SK-N-SH treated with all-trans-retinoic acid at 6 μM for 48 hours (cell line): Measurements from ENCODE around the gene CSTF3.

Experiments
- ATAC-seq: fragments of 200-7000 bp; cut with Tn5 transposase; 3 replicates; pipeline ENCODE4 v1.9.1; 2020; ENCODE audit warnings: mild to moderate bottlenecking, moderate library complexity
- ARNTL ChIP-seq: fragments of 450-650 bp; formaldehyde crosslinking; IDR thresholded peaks from 2 replicates; pipeline ENCODE4 v1.5.0; 2020; ENCODE audit warnings: low read depth, mild to moderate bottlenecking, moderate library complexity, borderline replicate concordance
- BACH2 ChIP-seq: fragments of 250-450 bp; sonication (Bioruptor Pico); IDR thresholded peaks from 2 replicates; pipeline ENCODE4 v1.9.0; 2021; ENCODE audit warnings: mild to moderate bottlenecking, borderline replicate concordance
- CSDC2 ChIP-seq: fragments of 250-450 bp; sonication (Bioruptor Pico); IDR thresholded peaks from 2 replicates; pipeline ENCODE4 v1.5.0; 2020; ENCODE audit warnings: mild to moderate bottlenecking, moderate library complexity
- ESRRG ChIP-seq: fragments of 250-450 bp; sonication (Bioruptor Pico); IDR thresholded peaks from 2 replicates; pipeline ENCODE4 v1.6.1; 2021; ENCODE audit warnings: mild to moderate bottlenecking
- GLIS3 ChIP-seq: fragments of 250-450 bp; sonication (Bioruptor Pico); IDR thresholded peaks from 2 replicates; pipeline ENCODE4 v1.5.0; 2020; ENCODE audit warnings: mild to moderate bottlenecking, moderate library complexity
- ISL1 ChIP-seq: fragments of 250-450 bp; sonication (Bioruptor Pico); IDR thresholded peaks from 2 replicates; pipeline ENCODE4 v2.1.2; 2022; ENCODE audit warnings: mild to moderate bottlenecking, moderate library complexity
- OSR1 ChIP-seq: fragments of 250-450 bp; sonication (Bioruptor Pico); IDR thresholded peaks from 2 replicates; pipeline ENCODE4 v1.8.0; 2022; ENCODE audit warnings: moderate library complexity, mild to moderate bottlenecking, inconsistent platforms
- PPARA ChIP-seq: fragments of 250-450 bp; sonication (Bioruptor Pico); IDR thresholded peaks from 2 replicates; pipeline ENCODE4 v1.5.0; 2020; ENCODE audit warnings: mild to moderate bottlenecking, borderline replicate concordance
- RARB ChIP-seq: fragments of 250-450 bp; sonication (Bioruptor Pico); IDR thresholded peaks from 2 replicates; pipeline ENCODE4 v1.8.0; 2021; ENCODE audit warnings: mild to moderate bottlenecking, moderate library complexity
- SNAI2 ChIP-seq: fragments of 250-450 bp; sonication (Bioruptor Pico); IDR thresholded peaks from 2 replicates; pipeline ENCODE4 v1.5.0; 2020; ENCODE audit warnings: mild to moderate bottlenecking, moderate library complexity
- TCF4 ChIP-seq: fragments of 250-450 bp; sonication (Bioruptor Pico); IDR thresholded peaks from 2 replicates; pipeline ENCODE4 v1.8.0; 2021; ENCODE audit warnings: mild to moderate bottlenecking, moderate library complexity, borderline replicate concordance
- TOX ChIP-seq: fragments of 250-450 bp; sonication (Bioruptor Pico); IDR thresholded peaks from 2 replicates; pipeline ENCODE4 v1.8.0; 2021; ENCODE audit warnings: mild to moderate bottlenecking, moderate library complexity, borderline replicate concordance
- ZC3H10 ChIP-seq: fragments of 250-450 bp; sonication (Bioruptor Pico); IDR thresholded peaks from 2 replicates; pipeline ENCODE4 v1.5.1; 2021; ENCODE audit warnings: mild to moderate bottlenecking, moderate library complexity
- ZFP3 ChIP-seq: fragments of 250-450 bp; sonication (Bioruptor Pico); IDR thresholded peaks from 2 replicates; pipeline ENCODE4 v1.5.0; 2020; ENCODE audit warnings: mild to moderate bottlenecking, moderate library complexity
- ZFP30 ChIP-seq: fragments of 450-650 bp; formaldehyde crosslinking; IDR thresholded peaks from 2 replicates; pipeline ENCODE4 v1.5.0; 2022; ENCODE audit warnings: mild to moderate bottlenecking, moderate library complexity
- ZNF565 ChIP-seq: fragments of 450-650 bp; formaldehyde crosslinking; conservative IDR thresholded peaks from 2 replicates; pipeline ENCODE4 v1.5.0; 2020; ENCODE audit warnings: low read depth, mild to moderate bottlenecking, moderate library complexity
- ZNF70 ChIP-seq: fragments of 450-650 bp; formaldehyde crosslinking; IDR thresholded peaks from 2 replicates; pipeline ENCODE4 v1.5.0; 2020; ENCODE audit warnings: mild to moderate bottlenecking, moderate library complexity
- ZNF8 ChIP-seq: fragments of 450-650 bp; formaldehyde crosslinking; IDR thresholded peaks from 2 replicates; pipeline ENCODE4 v1.5.0; 2020; ENCODE audit warnings: mild to moderate bottlenecking, moderate library complexity
- TF ChIP-seq, protein P1 (sequence below): fragments of 250-450 bp; sonication (Bioruptor Pico); IDR thresholded peaks from 2 replicates; pipeline ENCODE4 v1.8.0; 2020; ENCODE audit warnings: mild to moderate bottlenecking, moderate library complexity, borderline replicate concordance
- TF ChIP-seq, protein P2 (sequence below): fragments of 250-450 bp; sonication (Bioruptor Pico); IDR thresholded peaks from 2 replicates; pipeline ENCODE4 v1.5.0; 2020; ENCODE audit warnings: mild to moderate bottlenecking, moderate library complexity
- TF ChIP-seq, protein P3 (sequence below): fragments of 250-450 bp; sonication (Bioruptor Pico); IDR thresholded peaks from 2 replicates; pipeline ENCODE4 v1.5.1; 2020; ENCODE audit warnings: low read depth, mild to moderate bottlenecking, moderate library complexity
- TF ChIP-seq, protein P4 (sequence below): fragments of 250-450 bp; sonication (Bioruptor Pico); IDR thresholded peaks from 2 replicates; pipeline ENCODE4 v1.8.0; 2021; ENCODE audit warnings: low read depth, mild to moderate bottlenecking, moderate library complexity, borderline replicate concordance
- TF ChIP-seq, protein P5 (sequence below): fragments of 250-450 bp; sonication (Bioruptor Pico); IDR thresholded peaks from 2 replicates; pipeline ENCODE4 v1.5.1; 2021; ENCODE audit warnings: mild to moderate bottlenecking, moderate library complexity

The CSTF3 gene

DNA sequence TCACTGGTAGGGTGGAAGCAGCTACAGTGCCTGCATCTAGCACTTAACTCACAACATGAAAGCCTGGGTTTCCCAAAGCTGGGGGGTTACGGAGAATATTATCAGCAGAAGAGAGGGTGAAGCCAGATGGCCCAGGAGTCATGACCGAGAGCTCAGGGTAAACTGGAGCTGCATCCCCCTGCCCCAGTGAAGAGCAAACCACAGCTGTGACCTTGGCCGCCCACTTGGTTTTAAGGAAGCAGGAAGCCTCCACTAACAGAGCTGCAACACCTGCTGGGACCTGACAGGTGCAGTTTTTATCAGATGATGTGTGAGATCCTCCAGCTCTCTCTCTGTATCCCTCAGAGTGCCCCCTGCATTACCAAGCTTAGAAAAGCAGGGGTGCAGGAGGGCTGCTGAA is 101.0 kb downstream of the CSTF3 start:
- ATAC-seq = no peak
- no peak for TF ChIP-seq ISL1 (CRISPR knock-in tag)
- TF ChIP-seq CSDC2 (CRISPR knock-in tag) = no peak
- TF ChIP-seq PPARA = no peak
- TF ChIP-seq ZFP30 (CRISPR knock-in tag) = no peak
- TF ChIP-seq, protein P1, sequence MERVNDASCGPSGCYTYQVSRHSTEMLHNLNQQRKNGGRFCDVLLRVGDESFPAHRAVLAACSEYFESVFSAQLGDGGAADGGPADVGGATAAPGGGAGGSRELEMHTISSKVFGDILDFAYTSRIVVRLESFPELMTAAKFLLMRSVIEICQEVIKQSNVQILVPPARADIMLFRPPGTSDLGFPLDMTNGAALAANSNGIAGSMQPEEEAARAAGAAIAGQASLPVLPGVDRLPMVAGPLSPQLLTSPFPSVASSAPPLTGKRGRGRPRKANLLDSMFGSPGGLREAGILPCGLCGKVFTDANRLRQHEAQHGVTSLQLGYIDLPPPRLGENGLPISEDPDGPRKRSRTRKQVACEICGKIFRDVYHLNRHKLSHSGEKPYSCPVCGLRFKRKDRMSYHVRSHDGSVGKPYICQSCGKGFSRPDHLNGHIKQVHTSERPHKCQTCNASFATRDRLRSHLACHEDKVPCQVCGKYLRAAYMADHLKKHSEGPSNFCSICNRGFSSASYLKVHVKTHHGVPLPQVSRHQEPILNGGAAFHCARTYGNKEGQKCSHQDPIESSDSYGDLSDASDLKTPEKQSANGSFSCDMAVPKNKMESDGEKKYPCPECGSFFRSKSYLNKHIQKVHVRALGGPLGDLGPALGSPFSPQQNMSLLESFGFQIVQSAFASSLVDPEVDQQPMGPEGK (CRISPR knock-in tag) = no peak
- TF ChIP-seq, protein P2, sequence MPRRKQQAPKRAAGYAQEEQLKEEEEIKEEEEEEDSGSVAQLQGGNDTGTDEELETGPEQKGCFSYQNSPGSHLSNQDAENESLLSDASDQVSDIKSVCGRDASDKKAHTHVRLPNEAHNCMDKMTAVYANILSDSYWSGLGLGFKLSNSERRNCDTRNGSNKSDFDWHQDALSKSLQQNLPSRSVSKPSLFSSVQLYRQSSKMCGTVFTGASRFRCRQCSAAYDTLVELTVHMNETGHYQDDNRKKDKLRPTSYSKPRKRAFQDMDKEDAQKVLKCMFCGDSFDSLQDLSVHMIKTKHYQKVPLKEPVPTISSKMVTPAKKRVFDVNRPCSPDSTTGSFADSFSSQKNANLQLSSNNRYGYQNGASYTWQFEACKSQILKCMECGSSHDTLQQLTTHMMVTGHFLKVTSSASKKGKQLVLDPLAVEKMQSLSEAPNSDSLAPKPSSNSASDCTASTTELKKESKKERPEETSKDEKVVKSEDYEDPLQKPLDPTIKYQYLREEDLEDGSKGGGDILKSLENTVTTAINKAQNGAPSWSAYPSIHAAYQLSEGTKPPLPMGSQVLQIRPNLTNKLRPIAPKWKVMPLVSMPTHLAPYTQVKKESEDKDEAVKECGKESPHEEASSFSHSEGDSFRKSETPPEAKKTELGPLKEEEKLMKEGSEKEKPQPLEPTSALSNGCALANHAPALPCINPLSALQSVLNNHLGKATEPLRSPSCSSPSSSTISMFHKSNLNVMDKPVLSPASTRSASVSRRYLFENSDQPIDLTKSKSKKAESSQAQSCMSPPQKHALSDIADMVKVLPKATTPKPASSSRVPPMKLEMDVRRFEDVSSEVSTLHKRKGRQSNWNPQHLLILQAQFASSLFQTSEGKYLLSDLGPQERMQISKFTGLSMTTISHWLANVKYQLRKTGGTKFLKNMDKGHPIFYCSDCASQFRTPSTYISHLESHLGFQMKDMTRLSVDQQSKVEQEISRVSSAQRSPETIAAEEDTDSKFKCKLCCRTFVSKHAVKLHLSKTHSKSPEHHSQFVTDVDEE (CRISPR knock-in tag) = no peak
- no peak for TF ChIP-seq SNAI2 (CRISPR knock-in tag)
- no peak for TF ChIP-seq RARB (CRISPR knock-in tag)
- no peak for TF ChIP-seq GLIS3 (CRISPR knock-in tag)
- TF ChIP-seq ZNF8 (CRISPR knock-in tag) = no peak
- TF ChIP-seq, protein P3, sequence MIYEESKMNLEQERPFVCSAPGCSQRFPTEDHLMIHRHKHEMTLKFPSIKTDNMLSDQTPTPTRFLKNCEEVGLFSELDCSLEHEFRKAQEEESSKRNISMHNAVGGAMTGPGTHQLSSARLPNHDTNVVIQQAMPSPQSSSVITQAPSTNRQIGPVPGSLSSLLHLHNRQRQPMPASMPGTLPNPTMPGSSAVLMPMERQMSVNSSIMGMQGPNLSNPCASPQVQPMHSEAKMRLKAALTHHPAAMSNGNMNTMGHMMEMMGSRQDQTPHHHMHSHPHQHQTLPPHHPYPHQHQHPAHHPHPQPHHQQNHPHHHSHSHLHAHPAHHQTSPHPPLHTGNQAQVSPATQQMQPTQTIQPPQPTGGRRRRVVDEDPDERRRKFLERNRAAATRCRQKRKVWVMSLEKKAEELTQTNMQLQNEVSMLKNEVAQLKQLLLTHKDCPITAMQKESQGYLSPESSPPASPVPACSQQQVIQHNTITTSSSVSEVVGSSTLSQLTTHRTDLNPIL = no peak
- TF ChIP-seq ZNF565 (CRISPR knock-in tag) = no peak
- TF ChIP-seq ZFP3 = no peak
- TF ChIP-seq ARNTL (CRISPR knock-in tag) = no peak
- no peak for TF ChIP-seq OSR1 (CRISPR knock-in tag)
- no peak for TF ChIP-seq ESRRG (CRISPR knock-in tag)

DNA sequence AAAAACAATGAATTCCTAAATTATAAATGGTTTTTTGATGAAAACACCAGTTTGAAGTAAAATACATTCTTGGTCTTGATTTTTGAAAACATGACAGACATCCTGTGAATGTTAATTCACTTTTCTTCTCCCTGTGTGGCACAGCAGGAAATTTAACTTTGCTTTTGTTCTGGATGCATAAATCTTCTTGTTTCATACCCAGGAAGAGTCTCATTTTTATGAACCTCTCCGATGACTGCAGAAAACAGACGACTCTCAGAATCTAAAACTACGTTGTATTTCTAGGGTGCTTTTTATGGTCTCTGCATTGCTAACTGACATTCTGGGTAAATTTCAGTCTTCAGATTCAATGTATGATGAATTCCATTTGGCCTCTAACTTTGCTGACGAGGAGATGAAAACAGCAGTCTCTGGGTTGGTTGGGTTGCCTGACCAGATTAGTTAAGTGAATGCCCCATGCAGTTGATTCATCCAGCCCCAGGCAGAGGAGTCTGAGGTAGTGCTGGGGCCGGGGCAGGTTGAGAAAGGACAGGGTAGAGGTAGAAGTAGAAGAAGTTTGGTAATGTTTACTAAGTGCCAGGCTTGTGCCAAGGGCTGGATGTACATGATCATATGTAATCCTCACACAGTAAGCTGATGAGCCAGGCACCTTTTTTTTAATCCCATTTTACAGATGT is 101.8 kb downstream of the CSTF3 start:
- ATAC-seq = no peak
- TF ChIP-seq ZNF565 (CRISPR knock-in tag) (no peak), GLIS3 (CRISPR knock-in tag) (no peak), ZFP30 (CRISPR knock-in tag) (no peak), ISL1 (CRISPR knock-in tag) (no peak), ZC3H10 (CRISPR knock-in tag) (no peak), ARNTL (CRISPR knock-in tag) (no peak), TOX (CRISPR knock-in tag) (no peak), TCF4 (CRISPR knock-in tag) (no peak), ZNF8 (CRISPR knock-in tag) (no peak), ESRRG (CRISPR knock-in tag) (no peak), OSR1 (CRISPR knock-in tag) (no peak), ZNF70 (no peak), SNAI2 (CRISPR knock-in tag) (no peak), BACH2 (CRISPR knock-in tag) (no peak)
- TF ChIP-seq, protein P4, sequence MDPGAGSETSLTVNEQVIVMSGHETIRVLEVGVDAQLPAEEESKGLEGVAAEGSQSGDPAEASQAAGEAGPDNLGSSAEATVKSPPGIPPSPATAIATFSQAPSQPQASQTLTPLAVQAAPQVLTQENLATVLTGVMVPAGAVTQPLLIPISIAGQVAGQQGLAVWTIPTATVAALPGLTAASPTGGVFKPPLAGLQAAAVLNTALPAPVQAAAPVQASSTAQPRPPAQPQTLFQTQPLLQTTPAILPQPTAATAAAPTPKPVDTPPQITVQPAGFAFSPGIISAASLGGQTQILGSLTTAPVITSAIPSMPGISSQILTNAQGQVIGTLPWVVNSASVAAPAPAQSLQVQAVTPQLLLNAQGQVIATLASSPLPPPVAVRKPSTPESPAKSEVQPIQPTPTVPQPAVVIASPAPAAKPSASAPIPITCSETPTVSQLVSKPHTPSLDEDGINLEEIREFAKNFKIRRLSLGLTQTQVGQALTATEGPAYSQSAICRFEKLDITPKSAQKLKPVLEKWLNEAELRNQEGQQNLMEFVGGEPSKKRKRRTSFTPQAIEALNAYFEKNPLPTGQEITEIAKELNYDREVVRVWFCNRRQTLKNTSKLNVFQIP (CRISPR knock-in tag) = no peak
- TF ChIP-seq, protein P5, sequence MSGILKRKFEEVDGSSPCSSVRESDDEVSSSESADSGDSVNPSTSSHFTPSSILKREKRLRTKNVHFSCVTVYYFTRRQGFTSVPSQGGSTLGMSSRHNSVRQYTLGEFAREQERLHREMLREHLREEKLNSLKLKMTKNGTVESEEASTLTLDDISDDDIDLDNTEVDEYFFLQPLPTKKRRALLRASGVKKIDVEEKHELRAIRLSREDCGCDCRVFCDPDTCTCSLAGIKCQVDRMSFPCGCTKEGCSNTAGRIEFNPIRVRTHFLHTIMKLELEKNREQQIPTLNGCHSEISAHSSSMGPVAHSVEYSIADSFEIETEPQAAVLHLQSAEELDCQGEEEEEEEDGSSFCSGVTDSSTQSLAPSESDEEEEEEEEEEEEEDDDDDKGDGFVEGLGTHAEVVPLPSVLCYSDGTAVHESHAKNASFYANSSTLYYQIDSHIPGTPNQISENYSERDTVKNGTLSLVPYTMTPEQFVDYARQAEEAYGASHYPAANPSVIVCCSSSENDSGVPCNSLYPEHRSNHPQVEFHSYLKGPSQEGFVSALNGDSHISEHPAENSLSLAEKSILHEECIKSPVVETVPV = no peak
- TF ChIP-seq, protein P3 = no peak
- TF ChIP-seq, protein P1 (CRISPR knock-in tag) = no peak
- TF ChIP-seq, all 23 proteins: peak for 0
